Hypothalamus (tissue), 51 donors: ENCODE results near the gene NAALADL2.
"Not testable (repeated sequence)": the region's sequence is repeated elsewhere in the genome, so short reads cannot be mapped to it uniquely, and the experiment has no call there.

Experiments
- DNase-seq, 51 donors: peaks; one replicate each; lab custom pipeline; 2025; lab: John Stamatoyannopoulos, UW

The NAALADL2 gene

GRCh38 chr3:175346573-175347356 is 487.6 kb downstream of the NAALADL2 start:
- DNase-seq: peak in 11 of 51 donors; percentile 1 to 42 (median 6)

- no peak for DNase-seq
Measured at GRCh38 chr3:175349168-175349567, 490.0 kb downstream of the NAALADL2 start.

GRCh38 chr3:175355801-175356335 is 496.7 kb downstream of the NAALADL2 start:
- DNase-seq: no peak

GRCh38 chr3:175356899-175357324 is 497.8 kb downstream of the NAALADL2 start:
- no peak for DNase-seq

- no peak for DNase-seq
Measured at GRCh38 chr3:175357758-175358157, 498.6 kb downstream of the NAALADL2 start.

DNA sequence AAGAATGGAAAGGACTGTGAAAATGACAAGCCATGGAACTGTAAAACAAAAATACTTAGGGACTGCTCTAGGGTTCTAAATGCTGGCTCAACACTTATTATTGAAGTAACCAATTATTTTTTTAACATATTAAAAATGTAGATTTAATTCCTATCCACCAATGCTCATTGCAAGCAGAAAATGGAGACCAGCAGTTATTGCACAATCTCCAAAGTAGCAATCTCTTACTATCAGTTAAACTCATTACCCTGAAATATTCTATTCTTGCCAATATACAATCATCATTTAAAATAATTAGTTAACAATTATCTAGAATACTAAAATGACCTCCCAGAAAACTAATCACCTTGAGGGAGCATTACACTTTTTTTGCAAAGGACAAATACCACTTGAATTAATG is 499.8 kb downstream of the NAALADL2 start:
- DNase-seq: no peak

DNA sequence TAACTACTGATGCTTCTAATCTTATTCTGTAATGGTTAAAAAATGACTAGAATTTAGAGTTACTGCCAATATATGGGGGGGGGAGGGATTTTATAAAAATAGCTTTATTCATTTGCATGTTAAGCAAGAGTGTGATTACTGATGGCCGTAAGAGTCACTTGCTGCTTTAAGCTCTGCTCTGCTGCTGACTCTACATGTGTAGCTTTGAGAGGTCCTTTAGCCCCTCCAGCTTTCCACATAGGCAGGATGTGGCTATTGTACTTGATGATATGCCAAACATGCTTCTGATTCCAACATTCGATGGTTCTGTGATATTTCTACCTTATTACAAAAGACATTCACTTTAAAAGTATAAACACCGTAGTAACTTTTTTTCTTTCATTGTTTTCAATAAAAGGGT is 511.3 kb downstream of the NAALADL2 start:
- DNase-seq: not testable (repeated sequence)

DNA sequence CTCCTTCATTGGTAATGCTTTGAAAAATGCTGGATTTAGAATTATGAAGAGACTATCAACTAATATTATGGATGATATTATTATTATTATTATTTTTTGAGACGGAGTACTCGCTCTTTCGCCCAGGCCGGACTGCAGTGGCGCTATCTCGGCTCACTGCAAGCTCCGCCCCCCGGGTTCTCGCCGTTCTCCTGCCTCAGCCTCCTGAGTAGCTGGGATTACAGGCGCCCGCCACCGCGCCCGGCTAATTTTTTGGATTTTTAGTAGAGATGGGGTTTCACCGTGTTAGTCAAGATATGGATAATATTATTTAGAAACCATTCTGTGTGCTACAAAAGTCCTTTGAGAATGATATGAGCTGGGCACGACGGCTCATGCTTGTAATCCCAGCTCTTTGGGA is 512.1 kb downstream of the NAALADL2 start:
- DNase-seq: not testable (repeated sequence)

DNA sequence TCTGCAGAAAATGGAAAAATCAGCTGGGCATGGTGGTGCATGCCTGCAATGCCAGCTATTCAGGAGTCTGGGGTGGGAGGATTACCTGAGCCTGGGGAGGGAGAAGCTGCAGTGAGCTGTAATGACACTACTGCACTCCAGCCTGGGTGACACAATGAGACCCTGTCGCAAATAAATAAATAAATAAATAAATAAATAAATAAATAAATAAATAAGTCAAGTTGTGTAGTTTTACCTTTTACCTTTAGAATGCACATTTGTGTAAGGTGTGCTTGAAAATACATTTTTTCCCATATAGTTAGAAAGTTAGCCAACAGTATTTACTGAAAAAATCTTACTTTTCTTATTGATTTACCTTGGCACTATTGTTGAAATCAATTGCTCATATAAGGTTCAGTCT is 515.6 kb downstream of the NAALADL2 start:
- DNase-seq: no peak

DNA sequence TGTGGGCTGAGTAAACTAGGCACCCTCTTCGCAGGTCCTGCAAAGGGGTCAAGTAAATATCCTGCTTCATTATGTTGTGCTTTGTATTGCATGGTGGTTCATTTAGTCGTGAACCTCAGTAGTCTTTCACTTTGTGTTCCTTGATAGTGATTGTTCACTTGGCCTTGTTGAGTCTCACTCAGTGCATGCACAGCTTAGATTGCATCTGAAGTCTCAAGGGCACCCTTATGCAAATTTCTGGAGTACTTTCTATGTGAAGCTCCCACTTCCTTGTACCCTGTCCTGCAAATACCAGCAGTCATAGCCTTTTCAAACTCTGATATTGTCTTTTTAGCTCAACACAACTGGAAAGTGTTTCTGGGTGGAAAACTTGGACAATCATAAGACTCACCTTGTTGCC is 519.2 kb downstream of the NAALADL2 start:
- no peak for DNase-seq

GRCh38 chr3:175381685-175382084 is 522.6 kb downstream of the NAALADL2 start:
- DNase-seq: no peak

GRCh38 chr3:175383371-175383770 is 524.2 kb downstream of the NAALADL2 start:
- no peak for DNase-seq

DNA sequence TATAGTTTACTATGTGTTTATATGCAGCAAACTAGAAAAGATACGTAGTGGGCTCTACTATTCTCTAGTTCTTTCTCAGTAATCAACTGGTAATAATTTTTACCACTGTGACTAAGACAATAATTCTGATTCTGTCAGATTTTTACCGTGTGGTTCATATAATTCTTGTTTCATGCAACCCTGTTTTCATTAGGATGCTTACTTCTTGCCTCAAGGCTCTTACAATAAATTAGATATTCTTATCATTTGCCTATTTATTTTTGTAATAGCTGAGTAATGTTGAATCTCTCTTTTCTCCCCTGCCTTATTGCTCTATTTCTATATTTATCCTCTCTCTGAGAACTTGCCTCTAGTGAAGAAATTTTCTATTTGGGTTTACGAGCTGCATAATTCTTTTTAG is 524.7 kb downstream of the NAALADL2 start:
- no peak for DNase-seq

GRCh38 chr3:175384569-175384968 is 525.4 kb downstream of the NAALADL2 start:
- no peak for DNase-seq

DNA sequence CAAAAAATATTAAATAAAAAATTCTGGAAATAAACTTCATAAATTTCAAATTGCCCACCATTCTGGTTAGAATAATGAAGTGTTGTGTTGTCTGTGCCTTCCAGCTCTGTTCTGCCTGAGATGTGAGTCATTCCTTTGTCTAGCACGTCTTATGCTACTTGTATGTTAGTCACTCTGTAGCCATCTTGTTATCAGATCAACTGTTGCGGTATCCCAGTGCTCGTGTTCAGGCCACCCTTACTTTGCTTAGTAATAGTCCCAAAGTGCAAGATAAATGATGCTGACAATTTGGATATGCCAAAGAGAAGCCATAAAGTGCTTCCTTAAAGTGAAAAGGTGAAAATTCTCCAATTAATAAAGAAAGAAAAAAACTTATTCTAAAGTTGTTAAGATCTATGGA is 527.5 kb downstream of the NAALADL2 start:
- no peak for DNase-seq

GRCh38 chr3:175389560-175389959 is 530.4 kb downstream of the NAALADL2 start:
- no peak for DNase-seq

GRCh38 chr3:175391601-175392000 is 532.5 kb downstream of the NAALADL2 start:
- DNase-seq: no peak

GRCh38 chr3:175392653-175393052 is 533.5 kb downstream of the NAALADL2 start:
- DNase-seq: no peak

DNA sequence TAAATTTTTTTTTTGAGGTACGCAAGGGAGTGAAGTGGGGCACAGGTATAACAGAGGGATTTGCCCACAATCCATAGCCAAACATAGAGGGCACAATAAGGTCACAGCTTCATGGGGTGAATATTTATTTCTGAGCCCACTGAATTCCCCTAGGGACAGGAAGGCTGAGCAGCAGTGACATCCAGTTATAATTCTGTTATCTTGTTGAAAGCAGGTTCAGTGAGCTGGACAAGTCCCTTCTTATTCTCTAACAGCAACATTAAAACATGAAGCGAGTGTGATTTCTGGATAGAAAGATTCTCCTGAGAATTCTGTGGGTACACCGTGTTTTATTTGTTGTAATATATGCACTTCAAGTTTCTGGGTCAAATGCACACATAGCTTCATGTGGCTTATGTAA is 538.2 kb downstream of the NAALADL2 start:
- no peak for DNase-seq

DNA sequence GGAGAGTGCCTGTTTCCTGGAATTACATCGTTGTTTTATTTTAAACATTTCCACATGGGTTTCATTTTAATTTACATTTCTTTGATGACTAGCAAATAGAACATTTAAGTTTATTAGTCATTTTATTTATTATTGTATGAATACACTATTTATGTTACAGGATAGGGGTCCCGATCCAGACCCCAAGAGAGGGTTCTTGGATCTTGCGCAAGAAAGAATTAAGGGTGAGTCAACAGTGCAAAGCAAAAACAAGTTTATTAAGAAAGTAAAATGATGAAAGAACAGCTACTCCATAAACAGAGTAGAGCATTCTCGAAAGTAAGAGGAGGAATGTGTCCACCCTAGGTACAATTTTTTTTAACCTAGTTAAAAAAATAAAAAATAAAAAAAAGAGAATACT is 539.5 kb downstream of the NAALADL2 start:
- DNase-seq: no peak

- DNase-seq: no peak
Measured at GRCh38 chr3:175399156-175399840, 540.2 kb downstream of the NAALADL2 start.

GRCh38 chr3:175404027-175404426 is 544.9 kb downstream of the NAALADL2 start:
- no peak for DNase-seq
